B cell (primary cell): ENCODE results near the gene PTPRT. TPM values are rescaled to one million over a fixed set of nuclear protein-coding genes. Genes with fewer than 3 reads are reported as not detected.

Experiments used
- ATAC-seq: fragments of 200-7000 bp; cut with Tn5 transposase; one replicate; pipeline ENCODE4 v1.10.0; 2021; ENCODE audit warnings: low read depth, mild to moderate bottlenecking, moderate number of reproducible peaks, moderate library complexity
- CTCF ChIA-PET: fragments of 350-600 bp; sonication (Branson Sonifier 250); formaldehyde crosslinking; loops from one replicate; lab custom pipeline; 2021; ENCODE audit warnings: antibody characterized with exemption, inconsistent platforms; lab: Charles Lee
- POLR2A ChIA-PET: fragments of 350-600 bp; sonication (Branson Sonifier 250); formaldehyde crosslinking; loops from one replicate; lab custom pipeline; 2021; ENCODE audit warnings: antibody characterized with exemption; lab: Charles Lee
- DNase-seq: peaks from one replicate; pipeline ENCODE4 v3.0.0; 2013
- H2AFZ ChIP-seq: 2 replicates; pipeline ENCODE4 v1.6.1; 2012; ENCODE audit warnings: mild to moderate bottlenecking, low read depth, low read length; ENCODE audit not compliant: insufficient read depth, poor library complexity, severe bottlenecking
- H3K27ac ChIP-seq, 2 donors: 1 replicate in 1 of 2; 2 replicates in 1 of 2; pipeline ENCODE4 v1.5.1; 2012 to 2013; ENCODE audit warnings: low read length in 2 of 2, mild to moderate bottlenecking in 2 of 2, moderate library complexity in 1 of 2
- H3K27me3 ChIP-seq, 4 experiments: fragments of 200-600 bp in 1 of 4; sonication (generic) in 1 of 4; replicated peaks in 1 of 4; 1 replicate in 2 of 4; 2 replicates in 2 of 4; pipeline versions ENCODE4 v1.6.1 to v1.7.0; 2013 to 2016; ENCODE audit warnings: low read length in 3 of 4, mild to moderate bottlenecking in 2 of 4, mixed read lengths in 1 of 4, moderate library complexity in 1 of 4; ENCODE audit not compliant: insufficient read depth in 4 of 4, control insufficient read depth in 3 of 4; ENCODE audit errors: control extremely low read depth in 1 of 4
- H3K36me3 ChIP-seq, 2 experiments: replicated peaks in 1 of 2; 1 replicate in 1 of 2; 2 replicates in 1 of 2; pipeline versions ENCODE4 v1.6.1 to v1.7.1; 2013; ENCODE audit warnings: low read length in 1 of 2; ENCODE audit not compliant: insufficient read depth in 2 of 2, control insufficient read depth in 1 of 2; ENCODE audit errors: control extremely low read depth in 1 of 2, extremely low read depth in 1 of 2
- H3K4me1 ChIP-seq, 2 donors: fragments of 200-600 bp in 1 of 2; sonication (generic) in 1 of 2; 1 replicate in 1 of 2; 2 replicates in 1 of 2; pipeline versions ENCODE4 v1.5.1 to v1.6.1; 2013 to 2017; ENCODE audit warnings: low read length in 2 of 2; ENCODE audit not compliant: control insufficient read depth in 2 of 2, insufficient read depth in 2 of 2
- H3K4me2 ChIP-seq: replicated peaks from 2 replicates; pipeline ENCODE3; 2012; ENCODE audit warnings: mild to moderate bottlenecking, low read depth, low read length; ENCODE audit not compliant: poor library complexity, severe bottlenecking
- H3K4me3 ChIP-seq, 5 experiments: fragments of 200-600 bp in 1 of 5; sonication (generic) in 1 of 5; 1 replicate in 3 of 5; 2 replicates in 2 of 5; pipeline versions ENCODE4 v1.5.1 to v1.7.0; 2011 to 2016; ENCODE audit warnings: low read length in 4 of 5, mild to moderate bottlenecking in 4 of 5, low read depth in 2 of 5, control low read depth in 1 of 5, moderate library complexity in 1 of 5; ENCODE audit not compliant: insufficient read depth in 1 of 5; ENCODE audit errors: control extremely low read depth in 1 of 5, extremely low read depth in 1 of 5
- H3K79me2 ChIP-seq: fragments of 200-600 bp; sonication (generic); one replicate; pipeline ENCODE4 v1.6.0; 2016; ENCODE audit warnings: low read length; ENCODE audit not compliant: control insufficient read depth, insufficient read depth
- H3K9ac ChIP-seq: fragments of 200-600 bp; sonication (generic); 2 replicates; pipeline ENCODE4 v1.6.1; 2017; ENCODE audit warnings: mild to moderate bottlenecking, low read length, moderate library complexity
- H3K9me3 ChIP-seq, 3 donors: one replicate each; pipeline versions ENCODE4 v1.6.1 to v1.7.1; 2013; ENCODE audit warnings: low read length in 2 of 3; ENCODE audit not compliant: control insufficient read depth in 2 of 3, insufficient read depth in 1 of 3; ENCODE audit errors: control extremely low read depth in 1 of 3
- H4K20me1 ChIP-seq: 2 replicates; pipeline ENCODE4 v1.6.0; 2012; ENCODE audit warnings: mild to moderate bottlenecking, low read length; ENCODE audit not compliant: insufficient read depth, control insufficient read depth, poor library complexity, severe bottlenecking
- H3K27ac Mint-ChIP-seq: one replicate; pipeline ENCODE4 v1.8.0; 2021; ENCODE audit warnings: mixed read lengths
- H3K27me3 Mint-ChIP-seq: one replicate; pipeline ENCODE4 v1.8.0; 2021; ENCODE audit warnings: mixed read lengths
- H3K4me1 Mint-ChIP-seq: one replicate; pipeline ENCODE4 v1.8.0; 2021; ENCODE audit warnings: mixed read lengths
- H3K4me3 Mint-ChIP-seq: one replicate; pipeline ENCODE4 v1.8.0; 2021; ENCODE audit warnings: mixed read lengths
- H3K9me3 Mint-ChIP-seq: one replicate; pipeline ENCODE4 v1.8.0; 2022; ENCODE audit warnings: mixed read lengths; ENCODE audit not compliant: insufficient read depth
- EZH2 ChIP-seq: IDR thresholded peaks from 2 replicates; pipeline ENCODE4 v1.6.1; 2012; ENCODE audit warnings: borderline replicate concordance, low read depth, mild to moderate bottlenecking, moderate library complexity, low read length; ENCODE audit not compliant: insufficient read depth, poor library complexity, severe bottlenecking
- WGBS: methylation state at CpG from one replicate; pipeline ENCODE4 v1.1.5; 2013; ENCODE audit warnings: missing lambda C conversion rate; ENCODE audit not compliant: insufficient coverage; 5-methylcytosine and 5-hydroxymethylcytosine counted together
- intact Hi-C: fragments of 100-400 bp; cut with micrococcal nuclease; formaldehyde crosslinking; loops from one replicate; pipeline ENCODE4 v1.10.0; 2022
- polyA plus RNA-seq: library from polyadenylated mRNA; depleted of rRNA; stranded (reverse); fragments of >200 nt; gene quantifications from 2 replicates; pipeline ENCODE4 v1.2.3, GENCODE V29; 2012
- total RNA-seq, 2 donors: library from RNA; stranded (reverse); fragments of 120-200 nt in 1 of 2; gene quantifications; 1 replicate in 1 of 2; 2 replicates in 1 of 2; pipeline versions ENCODE4 v1.2.3 to v1.2.4, GENCODE V29; 2013 to 2022
- TF ChIP-seq, protein P1 (sequence below): fragments of 200-600 bp; IDR thresholded peaks from one replicate; pipeline ENCODE4 v1.8.0; 2022; ENCODE audit warnings: antibody characterized with exemption, mild to moderate bottlenecking

Gene PTPRT
- total and polyA plus RNA-seq, 2 donors (not counting 1 experiment from before 2014, with no cell fraction given): not detected

DNA sequence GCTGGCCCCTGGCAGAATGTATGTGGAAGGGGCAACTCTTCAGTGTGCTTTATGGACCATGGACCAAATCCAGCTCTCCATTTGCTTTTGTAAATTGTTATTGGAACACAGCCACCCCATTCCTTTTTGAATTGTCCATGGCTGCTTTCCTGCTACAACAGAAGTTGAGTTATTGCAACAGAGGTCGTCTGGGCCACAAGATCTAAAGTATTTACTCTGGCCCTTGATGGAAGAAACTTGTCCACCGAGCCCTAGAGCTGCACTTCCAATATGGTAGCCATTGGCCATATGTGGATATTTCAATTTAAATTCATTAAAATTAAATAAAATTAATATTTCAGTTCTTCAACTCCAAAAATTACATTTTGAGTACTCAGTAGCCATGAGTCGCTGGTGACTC lies 543.5 kb downstream of the PTPRT start:
- TF ChIP-seq, protein P1, sequence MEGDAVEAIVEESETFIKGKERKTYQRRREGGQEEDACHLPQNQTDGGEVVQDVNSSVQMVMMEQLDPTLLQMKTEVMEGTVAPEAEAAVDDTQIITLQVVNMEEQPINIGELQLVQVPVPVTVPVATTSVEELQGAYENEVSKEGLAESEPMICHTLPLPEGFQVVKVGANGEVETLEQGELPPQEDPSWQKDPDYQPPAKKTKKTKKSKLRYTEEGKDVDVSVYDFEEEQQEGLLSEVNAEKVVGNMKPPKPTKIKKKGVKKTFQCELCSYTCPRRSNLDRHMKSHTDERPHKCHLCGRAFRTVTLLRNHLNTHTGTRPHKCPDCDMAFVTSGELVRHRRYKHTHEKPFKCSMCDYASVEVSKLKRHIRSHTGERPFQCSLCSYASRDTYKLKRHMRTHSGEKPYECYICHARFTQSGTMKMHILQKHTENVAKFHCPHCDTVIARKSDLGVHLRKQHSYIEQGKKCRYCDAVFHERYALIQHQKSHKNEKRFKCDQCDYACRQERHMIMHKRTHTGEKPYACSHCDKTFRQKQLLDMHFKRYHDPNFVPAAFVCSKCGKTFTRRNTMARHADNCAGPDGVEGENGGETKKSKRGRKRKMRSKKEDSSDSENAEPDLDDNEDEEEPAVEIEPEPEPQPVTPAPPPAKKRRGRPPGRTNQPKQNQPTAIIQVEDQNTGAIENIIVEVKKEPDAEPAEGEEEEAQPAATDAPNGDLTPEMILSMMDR: no peak
- TF ChIP-seq EZH2: no peak
- Mint-ChIP-seq H3K4me1 (no peaks in the 10 kb centered on the region), H3K9me3 (peaks cover 2% of the 10 kb centered on the region), H3K4me3 (no peak overlapping the region), H3K27ac (no peak overlapping the region), H3K27me3 (no peaks in the 10 kb centered on the region)
- Histone ChIP-seq H3K36me3 (no peaks in the 10 kb centered on the region), H3K4me3 (no peak overlapping the region), H3K27ac (no peak overlapping the region), H3K9ac (no peak overlapping the region), H3K4me2 (no peak overlapping the region), H3K27me3 (no peaks in the 10 kb centered on the region), H2AFZ (no peak overlapping the region), H3K9me3 (peaks cover 0 to 7% (median 0%) of the 10 kb centered on the region in 3 donors), H3K4me1 (no peaks in the 10 kb centered on the region), H4K20me1 (no peaks in the 10 kb centered on the region), H3K79me2 (no peaks in the 10 kb centered on the region)
- POLR2A ChIA-PET: no interaction called here
- ATAC-seq: no peak
- intact Hi-C loops: no loop called here
- CTCF ChIA-PET: no interaction called here
- no peak for DNase-seq
- 40% methylated on average over 2 of the region's 3 CpGs for WGBS

DNA sequence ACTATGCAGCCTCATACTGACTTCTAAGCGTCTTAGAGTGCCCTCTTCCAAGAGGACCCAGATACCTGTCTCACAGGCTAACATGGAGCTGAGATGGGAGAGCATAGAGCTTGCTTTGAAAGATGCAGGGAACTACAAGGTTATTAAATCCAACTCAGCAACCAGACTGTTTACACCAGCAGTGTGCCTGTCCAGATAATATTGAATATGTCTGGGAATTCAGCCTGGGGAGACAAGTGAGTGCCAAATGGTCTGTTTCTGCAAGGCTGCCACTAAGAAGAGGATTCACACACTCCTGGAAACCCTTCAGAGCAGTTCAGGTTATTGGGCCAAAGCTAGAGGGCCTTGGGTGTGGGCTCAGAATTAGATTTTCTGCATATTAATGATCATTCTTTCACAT lies 547.8 kb downstream of the PTPRT start:
- no peak overlapping the region for H3K27ac Mint-ChIP-seq
- no peak for TF ChIP-seq EZH2
- TF ChIP-seq, protein P1: no peak
- Histone ChIP-seq H3K27ac (no peak overlapping the region), H3K4me1 (no peaks in the 10 kb centered on the region), H3K36me3 (no peaks in the 10 kb centered on the region), H3K4me2 (no peak overlapping the region), H4K20me1 (no peaks in the 10 kb centered on the region), H2AFZ (no peak overlapping the region), H3K4me3 (no peak overlapping the region), H3K9me3 (peaks cover 0 to 3% (median 0%) of the 10 kb centered on the region in 3 donors), H3K27me3 (no peaks in the 10 kb centered on the region), H3K79me2 (no peaks in the 10 kb centered on the region), H3K9ac (no peak overlapping the region)
- H3K27me3 Mint-ChIP-seq: no peaks in the 10 kb centered on the region
- ChIA-PET CTCF (no interaction called here), POLR2A (no interaction called here)
- DNase-seq: no peak
- intact Hi-C loops: no loop called here
- no peaks in the 10 kb centered on the region for H3K4me1 Mint-ChIP-seq
- H3K4me3 Mint-ChIP-seq: no peak overlapping the region
- WGBS: 60% methylated on average over 1 of the region's 1 CpG
- no peak for ATAC-seq
- no peaks in the 10 kb centered on the region for H3K9me3 Mint-ChIP-seq
